Loucy (cell line): ENCODE measurements around the gene WWOX.

ENCODE experiments used
- H2AFZ ChIP-seq: fragments of 200-600 bp; sonication (generic); 2 replicates; pipeline ENCODE4 v1.6.0; 2016; ENCODE audit warnings: antibody characterized with exemption, mild to moderate bottlenecking, low read length, moderate library complexity
- H3F3A ChIP-seq: fragments of 200-600 bp; 2 replicates; pipeline ENCODE4 v1.6.0; 2016; ENCODE audit warnings: antibody characterized with exemption, low read depth, mild to moderate bottlenecking
- H3K27me3 ChIP-seq: fragments of 200-600 bp; sonication (generic); 2 replicates; pipeline ENCODE4 v1.6.1; 2014; ENCODE audit warnings: low read length, mild to moderate bottlenecking; ENCODE audit not compliant: insufficient read depth, poor library complexity, severe bottlenecking
- H3K36me3 ChIP-seq: fragments of 200-600 bp; sonication (generic); 2 replicates; pipeline ENCODE4 v1.6.1; 2016; ENCODE audit warnings: low read length; ENCODE audit not compliant: insufficient read depth
- H3K4me1 ChIP-seq: fragments of 200-600 bp; sonication (generic); 2 replicates; pipeline ENCODE4 v1.5.1; 2014; ENCODE audit warnings: low read length, mild to moderate bottlenecking; ENCODE audit not compliant: insufficient read depth, poor library complexity, severe bottlenecking
- H3K4me2 ChIP-seq: fragments of 200-600 bp; sonication (generic); 2 replicates; pipeline ENCODE4 v1.6.0; 2014; ENCODE audit warnings: antibody characterized with exemption, low read length, low read depth, mild to moderate bottlenecking; ENCODE audit not compliant: poor library complexity, severe bottlenecking
- H3K4me3 ChIP-seq: fragments of 200-600 bp; sonication (generic); 2 replicates; pipeline ENCODE4 v1.5.1; 2014; ENCODE audit warnings: low read length, mild to moderate bottlenecking, mixed read lengths; ENCODE audit not compliant: poor library complexity, severe bottlenecking
- H3K79me2 ChIP-seq: fragments of 200-600 bp; sonication (generic); 2 replicates; pipeline ENCODE4 v1.6.1; 2014; ENCODE audit warnings: low read length; ENCODE audit not compliant: insufficient read depth
- H3K9ac ChIP-seq: fragments of 200-600 bp; sonication (generic); 2 replicates; pipeline ENCODE4 v1.6.0; 2014; ENCODE audit warnings: mild to moderate bottlenecking, low read depth, low read length, moderate library complexity; ENCODE audit not compliant: poor library complexity, severe bottlenecking
- H3K9me2 ChIP-seq: fragments of 200-600 bp; sonication (generic); replicated peaks from 2 replicates; pipeline ENCODE4 v1.6.1; 2016; ENCODE audit warnings: low read depth, low read length, mixed read lengths
- H3K9me3 ChIP-seq: fragments of 200-600 bp; sonication (generic); 2 replicates; pipeline ENCODE4 v1.6.1; 2014; ENCODE audit warnings: mild to moderate bottlenecking, antibody characterized with exemption, low read length, low read depth; ENCODE audit not compliant: insufficient read depth
- H4K20me1 ChIP-seq: fragments of 200-600 bp; sonication (generic); 2 replicates; pipeline ENCODE4 v1.6.0; 2014; ENCODE audit warnings: antibody characterized with exemption, low read length, mild to moderate bottlenecking; ENCODE audit not compliant: insufficient read depth, poor library complexity, severe bottlenecking
- CTCF ChIP-seq: fragments of 200-600 bp; sonication (generic); conservative IDR thresholded peaks from 2 replicates; pipeline ENCODE4 v1.5.1; 2014; ENCODE audit warnings: mild to moderate bottlenecking, antibody characterized with exemption, low read length
- EZH2phosphoT487 ChIP-seq: fragments of 200-600 bp; IDR thresholded peaks from 2 replicates; pipeline ENCODE4 v1.6.1; 2018; ENCODE audit warnings: antibody characterized with exemption, mild to moderate bottlenecking, moderate library complexity, borderline replicate concordance

WWOX gene

GRCh38 chr16:79093554-79093967 is 994.1 kb downstream of the WWOX start:
- Histone ChIP-seq H4K20me1 (no peaks in the 10 kb centered on the region), H3K4me3 (peak overlapping the region; percentile 42), H3K27me3 (no peaks in the 10 kb centered on the region), H3K4me2 (peak overlapping the region; percentile 72), H3K36me3 (no peaks in the 10 kb centered on the region), H3K4me1 (peaks cover 83% of the 10 kb centered on the region), H2AFZ (0 out of 2 replicates have a peak overlapping the region, but pooled peaks have one; percentile 2), H3K79me2 (no peaks in the 10 kb centered on the region), H3K9me2 (no peaks in the 10 kb centered on the region), H3K9me3 (no peaks in the 10 kb centered on the region), H3K9ac (peak overlapping the region; percentile 41), H3F3A (no peaks in the 10 kb centered on the region)
- TF ChIP-seq EZH2phosphoT487 = no peak
- no peak for TF ChIP-seq CTCF

- no peaks in the 10 kb centered on the region for H3K27me3 ChIP-seq
- no peaks in the 10 kb centered on the region for H3K9me3 ChIP-seq
- H4K20me1 ChIP-seq = no peaks in the 10 kb centered on the region
- no peaks in the 10 kb centered on the region for H3K36me3 ChIP-seq
- no peaks in the 10 kb centered on the region for H3K9me2 ChIP-seq
- H3K4me3 ChIP-seq = no peak overlapping the region
- no peaks in the 10 kb centered on the region for H3K79me2 ChIP-seq
- H3F3A ChIP-seq = no peaks in the 10 kb centered on the region
- TF ChIP-seq CTCF = no peak
- TF ChIP-seq EZH2phosphoT487 = no peak
- no peak overlapping the region for H2AFZ ChIP-seq
- peaks cover 64% of the 10 kb centered on the region for H3K4me1 ChIP-seq
- H3K9ac ChIP-seq = no peak overlapping the region
- peak overlapping the region; percentile 44 for H3K4me2 ChIP-seq
Observed at GRCh38 chr16:79096246-79096645, 996.8 kb downstream of the WWOX start.

GRCh38 chr16:79097166-79097565 is 997.7 kb downstream of the WWOX start:
- no peaks in the 10 kb centered on the region for H3F3A ChIP-seq
- H3K79me2 ChIP-seq = no peaks in the 10 kb centered on the region
- no peak overlapping the region for H3K9ac ChIP-seq
- H3K4me1 ChIP-seq = peaks cover 64% of the 10 kb centered on the region
- no peak overlapping the region for H2AFZ ChIP-seq
- no peaks in the 10 kb centered on the region for H3K36me3 ChIP-seq
- no peaks in the 10 kb centered on the region for H4K20me1 ChIP-seq
- no peaks in the 10 kb centered on the region for H3K9me3 ChIP-seq
- no peaks in the 10 kb centered on the region for H3K9me2 ChIP-seq
- TF ChIP-seq EZH2phosphoT487 (no peak), CTCF (no peak)
- H3K4me3 ChIP-seq = no peak overlapping the region
- H3K4me2 ChIP-seq = no peak overlapping the region
- no peaks in the 10 kb centered on the region for H3K27me3 ChIP-seq
